Keratinocyte (primary cell): ENCODE results near the gene MYO9A. TPM values are rescaled to one million over a fixed set of nuclear protein-coding genes. Genes with fewer than 3 reads are reported as not detected.

Experiments
- DNase-seq: peaks from one replicate; pipeline ENCODE4 v3.0.0-alpha.2; 2011; ENCODE audit warnings: low read depth, missing footprints, low spot score
- FAIRE-seq: peaks from 2 replicates; lab custom pipeline; 2011; peaks lifted over from hg19 to GRCh38; lab: Jason Lieb, UNC
- H2AFZ ChIP-seq: 2 replicates; pipeline ENCODE4 v1.6.0; 2012; ENCODE audit warnings: low read length, control low read depth, inconsistent platforms; ENCODE audit not compliant: control insufficient read depth
- H3K27ac ChIP-seq: 2 replicates; pipeline ENCODE4 v1.5.1; 2011; ENCODE audit warnings: low read length; ENCODE audit not compliant: control insufficient read depth, insufficient read depth
- H3K27me3 ChIP-seq: 3 replicates; pipeline ENCODE4 v1.6.0; 2011; ENCODE audit warnings: low read length; ENCODE audit not compliant: control insufficient read depth, insufficient read depth; ENCODE audit errors: extremely low read depth
- H3K36me3 ChIP-seq, 2 experiments: 2 replicates in 1 of 2; 3 replicates in 1 of 2; pipeline ENCODE4 v1.5.1; 2011; ENCODE audit warnings: low read length in 2 of 2, mild to moderate bottlenecking in 1 of 2; ENCODE audit not compliant: control insufficient read depth in 2 of 2, insufficient read depth in 2 of 2; ENCODE audit errors: extremely low read depth in 1 of 2
- H3K4me1 ChIP-seq: 3 replicates; pipeline ENCODE4 v1.5.1; 2011; ENCODE audit warnings: low read length; ENCODE audit not compliant: control insufficient read depth, insufficient read depth; ENCODE audit errors: extremely low read depth
- H3K4me2 ChIP-seq: 3 replicates; pipeline ENCODE4 v1.6.0; 2011; ENCODE audit warnings: low read depth, low read length; ENCODE audit not compliant: control insufficient read depth, insufficient read depth; ENCODE audit errors: extremely low read depth
- H3K4me3 ChIP-seq, 3 experiments: fragments of 200-600 bp in 1 of 3; sonication (generic) in 1 of 3; 2 replicates in 2 of 3; 3 replicates in 1 of 3; pipeline ENCODE4 v1.5.1; 2011 to 2016; ENCODE audit warnings: low read length in 3 of 3, mild to moderate bottlenecking in 3 of 3, control low read depth in 2 of 3, inconsistent platforms in 1 of 3, low read depth in 1 of 3, mixed read lengths in 1 of 3, mixed run types in 1 of 3, moderate library complexity in 1 of 3; ENCODE audit not compliant: control insufficient read depth in 2 of 3, insufficient read depth in 2 of 3; ENCODE audit errors: extremely low read depth in 1 of 3
- H3K79me2 ChIP-seq: 2 replicates; pipeline ENCODE4 v1.6.0; 2012; ENCODE audit warnings: low read length; ENCODE audit not compliant: control insufficient read depth, insufficient read depth
- H3K9ac ChIP-seq: 3 replicates; pipeline ENCODE4 v1.6.0; 2011; ENCODE audit warnings: low read length; ENCODE audit not compliant: control insufficient read depth, insufficient read depth; ENCODE audit errors: extremely low read depth
- H3K9me1 ChIP-seq: 3 replicates; pipeline ENCODE4 v1.6.0; 2011; ENCODE audit warnings: low read length; ENCODE audit not compliant: control insufficient read depth, insufficient read depth; ENCODE audit errors: extremely low read depth
- H3K9me3 ChIP-seq: 2 replicates; pipeline ENCODE4 v1.5.1; 2012; ENCODE audit warnings: low read depth, low read length; ENCODE audit not compliant: control insufficient read depth
- H4K20me1 ChIP-seq: 3 replicates; pipeline ENCODE4 v1.6.0; 2011; ENCODE audit warnings: low read length; ENCODE audit not compliant: control insufficient read depth, insufficient read depth; ENCODE audit errors: extremely low read depth
- CTCF ChIP-seq, 3 experiments: IDR thresholded peaks in 1 of 3; conservative IDR thresholded peaks in 1 of 3; optimal IDR thresholded peaks in 1 of 3; 2 replicates in 2 of 3; 3 replicates in 1 of 3; pipeline versions ENCODE3 to v1.5.1; 2011; ENCODE audit warnings: low read length in 3 of 3, mild to moderate bottlenecking in 3 of 3, moderate library complexity in 2 of 3, control low read depth in 1 of 3, inconsistent platforms in 1 of 3; ENCODE audit not compliant: insufficient read depth in 2 of 3; ENCODE audit errors: extremely low read depth in 1 of 3
- EZH2 ChIP-seq: IDR thresholded peaks from one replicate; pipeline ENCODE4 v1.6.1; 2012; ENCODE audit warnings: inconsistent platforms, mild to moderate bottlenecking, low read length, moderate library complexity
- dilution Hi-C: fragments of 300-500 bp; cut with MboI; formaldehyde crosslinking; loops from one replicate; pipeline ENCODE4 v1.7.0; 2020; ENCODE audit warnings: low sequenced_read_pairs; ENCODE audit not compliant: extremely low pct_ligation_motif_present
- polyA plus RNA-seq, 5 experiments: library from polyadenylated mRNA; depleted of rRNA in 3 of 5; stranded (reverse) in 3 of 5; stranded (forward) in 1 of 5; unstranded in 1 of 5; fragments of >200 nt; gene quantifications; 1 replicate in 1 of 5; 2 replicates in 3 of 5; 3 replicates in 1 of 5; pipeline versions ENCODE4 v1.2.1 to v1.2.3, GENCODE V29; 2011 to 2012; ENCODE audit warnings: missing spikeins in 2 of 5, low read depth in 1 of 5, low replicate concordance in 1 of 5

Gene MYO9A
- polyA plus RNA-seq, 1 donor (not counting 4 experiments of a cell fraction or from before 2014, with no cell fraction given) = 10.6 TPM

- Histone ChIP-seq H3K9me3 (no peaks in the 10 kb centered on the region), H2AFZ (no peak overlapping the region), H3K27me3 (no peaks in the 10 kb centered on the region), H3K9me1 (no peaks in the 10 kb centered on the region), H3K4me3 (no peak overlapping the region), H3K9ac (no peak overlapping the region), H3K4me2 (no peak overlapping the region), H4K20me1 (no peaks in the 10 kb centered on the region), H3K36me3 (no peaks in the 10 kb centered on the region), H3K27ac (no peak overlapping the region), H3K4me1 (no peaks in the 10 kb centered on the region), H3K79me2 (peaks cover 41% of the 10 kb centered on the region)
- dilution Hi-C loops = no loop called here
- TF ChIP-seq EZH2 (no peak), CTCF (optimal IDR thresholded peaks at IDR 0.05 in 1 of 3, IDR thresholded peaks at IDR 0.05 in 1 of 3, conservative IDR thresholded peaks at IDR 0.05 in 1 of 3; ENCODE audit: extremely low read depth in 1 of 3, insufficient read depth in 2 of 3, low read length in 3 of 3) (no peak)
- FAIRE-seq = no peak
- no peak for DNase-seq
Observed at GRCh38 chr15:72113347-72114031, 4.5 kb downstream of the MYO9A start.

GRCh38 chr15:72112805-72113204, 5.1 kb downstream of the MYO9A start:
- no peak overlapping the region for H2AFZ ChIP-seq
- H3K9me3 ChIP-seq = no peaks in the 10 kb centered on the region
- no peak overlapping the region for H3K4me3 ChIP-seq
- no peak overlapping the region for H3K27ac ChIP-seq
- H3K9me1 ChIP-seq = no peaks in the 10 kb centered on the region
- dilution Hi-C loops = no loop called here
- no peaks in the 10 kb centered on the region for H3K4me1 ChIP-seq
- DNase-seq (no peak), FAIRE-seq (no peak)
- peaks cover 3% of the 10 kb centered on the region for H4K20me1 ChIP-seq
- TF ChIP-seq EZH2 = no peak
- no peak for TF ChIP-seq CTCF (optimal IDR thresholded peaks at IDR 0.05 in 1 of 3, IDR thresholded peaks at IDR 0.05 in 1 of 3, conservative IDR thresholded peaks at IDR 0.05 in 1 of 3; ENCODE audit: extremely low read depth in 1 of 3, insufficient read depth in 2 of 3, low read length in 3 of 3)
- no peaks in the 10 kb centered on the region for H3K27me3 ChIP-seq
- H3K4me2 ChIP-seq = no peak overlapping the region
- H3K79me2 ChIP-seq = peaks cover 44% of the 10 kb centered on the region
- no peak overlapping the region for H3K9ac ChIP-seq
- no peaks in the 10 kb centered on the region for H3K36me3 ChIP-seq
